Stimulated activated CD8-positive, alpha-beta memory T cell treated with anti-CD3 and anti-CD28 coated beads, Interleukin-4, amount 100 ng/mL, for 1 hour (primary cell): Measurements from ENCODE around the gene TMEM127.
"Not testable (repeated sequence)": the region's sequence is repeated elsewhere in the genome, so short reads cannot be mapped to it uniquely, and the experiment has no call there.

Source experiments
- DNase-seq, 2 donors: peaks; one replicate each; pipeline ENCODE4 v3.0.0-alpha.2; 2020; ENCODE audit warnings: low read depth in 2 of 2, low spot score in 1 of 2

Gene TMEM127

DNA sequence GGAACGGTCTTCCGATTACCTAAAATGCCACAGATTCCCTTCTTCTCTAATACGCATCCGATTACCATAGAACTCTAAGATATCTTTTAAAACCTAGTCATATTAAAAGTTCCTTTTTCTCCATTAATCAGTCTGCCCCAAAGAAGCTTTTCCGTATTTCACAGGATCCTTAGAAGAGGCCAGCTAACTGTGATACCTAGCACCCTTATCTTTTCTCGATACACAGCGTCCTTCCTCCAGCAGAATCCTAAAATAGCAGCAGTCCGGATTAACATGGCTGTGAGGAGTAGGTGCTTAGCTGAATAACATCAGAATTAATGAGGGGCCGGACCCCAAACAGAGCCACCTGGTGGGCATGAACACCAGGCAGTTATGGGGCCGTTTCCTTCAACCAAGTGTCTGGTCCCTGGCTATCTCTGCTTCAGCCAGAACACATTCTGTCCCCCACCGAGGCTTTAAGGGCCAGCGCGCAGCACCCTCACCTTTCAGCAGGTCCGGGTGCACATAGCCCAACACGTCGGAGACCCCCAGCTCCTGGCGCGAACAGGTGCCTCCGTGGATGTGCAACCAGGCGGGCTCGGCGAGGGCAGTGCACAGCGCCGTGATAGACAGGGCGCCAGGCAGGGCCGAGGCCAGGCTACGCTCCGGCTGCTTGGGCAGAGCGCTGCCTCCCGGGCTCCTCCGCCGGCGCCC, 995 bp downstream of the TMEM127 start:
- no peak for DNase-seq

DNA sequence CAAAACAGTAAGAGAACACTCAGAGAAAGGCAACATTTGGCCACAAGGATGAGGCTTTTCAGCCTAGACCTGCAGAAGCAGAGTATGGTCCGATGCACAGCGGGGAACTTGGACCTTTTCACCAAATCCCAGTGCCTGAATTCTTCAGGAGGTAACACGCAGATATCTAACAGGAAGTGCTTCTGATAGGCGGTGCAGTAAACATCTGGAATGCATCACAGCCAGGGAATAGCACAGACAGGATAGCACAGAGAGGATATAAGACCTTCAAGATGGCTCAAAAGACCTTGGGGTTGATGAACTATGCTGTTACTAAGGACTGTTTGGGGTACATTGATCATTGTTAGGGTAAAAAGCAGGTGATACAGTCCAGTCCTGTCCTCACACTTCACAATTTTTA, 1.7 kb downstream of the TMEM127 start:
- DNase-seq, result no peak

DNA sequence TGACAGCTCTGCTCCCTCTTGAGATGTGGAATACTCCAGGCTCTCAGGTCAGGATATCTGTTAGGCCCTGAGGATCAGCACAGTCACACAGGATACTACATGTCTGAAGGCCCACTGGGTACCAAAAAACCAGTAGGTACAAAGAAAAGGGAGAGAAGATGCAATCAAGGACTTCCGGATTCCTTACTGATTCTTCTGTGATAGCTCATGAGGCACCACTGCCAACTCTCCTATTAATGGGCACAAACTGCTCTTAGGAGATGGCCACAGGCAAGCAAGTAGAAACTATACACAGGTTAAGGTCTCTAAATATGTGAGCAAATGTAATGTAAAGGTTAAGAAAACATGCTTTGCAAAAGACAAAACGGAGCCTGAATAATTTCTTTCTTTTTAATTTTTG, 3.5 kb downstream of the TMEM127 start:
- no peak for DNase-seq

DNA sequence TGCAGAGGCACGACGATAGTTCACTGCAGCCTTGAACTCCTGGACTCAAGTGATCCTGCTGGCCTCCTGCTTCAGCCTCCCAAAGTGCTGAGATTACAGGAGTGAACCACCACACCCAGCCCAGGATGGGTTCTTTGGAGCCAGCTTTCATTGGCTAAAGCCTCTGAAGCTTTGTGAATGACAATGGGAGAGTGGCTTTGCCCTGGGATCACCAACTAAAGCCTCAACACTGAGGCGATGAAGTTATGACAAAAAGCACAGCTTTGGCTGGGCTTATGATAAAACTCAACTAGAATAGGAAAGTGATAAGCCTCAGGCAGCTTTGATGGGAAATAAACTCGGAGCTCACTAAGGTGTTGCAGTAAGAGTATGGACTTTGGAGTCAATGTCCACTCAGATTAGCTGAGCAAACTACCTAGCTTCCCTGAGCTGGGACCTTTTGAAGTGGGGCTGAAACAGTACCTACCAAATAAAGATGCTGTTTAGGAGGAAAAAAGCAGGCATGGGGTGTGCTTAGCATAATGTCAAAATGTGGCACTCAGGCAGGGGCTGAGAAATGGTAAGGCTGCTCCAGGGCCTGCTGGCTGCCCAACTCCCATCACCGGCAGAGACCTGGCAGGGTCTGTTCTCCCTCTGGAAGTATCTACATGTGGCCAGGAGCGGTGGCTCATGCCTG, 4.3 kb downstream of the TMEM127 start:
- DNase-seq, result no peak

DNA sequence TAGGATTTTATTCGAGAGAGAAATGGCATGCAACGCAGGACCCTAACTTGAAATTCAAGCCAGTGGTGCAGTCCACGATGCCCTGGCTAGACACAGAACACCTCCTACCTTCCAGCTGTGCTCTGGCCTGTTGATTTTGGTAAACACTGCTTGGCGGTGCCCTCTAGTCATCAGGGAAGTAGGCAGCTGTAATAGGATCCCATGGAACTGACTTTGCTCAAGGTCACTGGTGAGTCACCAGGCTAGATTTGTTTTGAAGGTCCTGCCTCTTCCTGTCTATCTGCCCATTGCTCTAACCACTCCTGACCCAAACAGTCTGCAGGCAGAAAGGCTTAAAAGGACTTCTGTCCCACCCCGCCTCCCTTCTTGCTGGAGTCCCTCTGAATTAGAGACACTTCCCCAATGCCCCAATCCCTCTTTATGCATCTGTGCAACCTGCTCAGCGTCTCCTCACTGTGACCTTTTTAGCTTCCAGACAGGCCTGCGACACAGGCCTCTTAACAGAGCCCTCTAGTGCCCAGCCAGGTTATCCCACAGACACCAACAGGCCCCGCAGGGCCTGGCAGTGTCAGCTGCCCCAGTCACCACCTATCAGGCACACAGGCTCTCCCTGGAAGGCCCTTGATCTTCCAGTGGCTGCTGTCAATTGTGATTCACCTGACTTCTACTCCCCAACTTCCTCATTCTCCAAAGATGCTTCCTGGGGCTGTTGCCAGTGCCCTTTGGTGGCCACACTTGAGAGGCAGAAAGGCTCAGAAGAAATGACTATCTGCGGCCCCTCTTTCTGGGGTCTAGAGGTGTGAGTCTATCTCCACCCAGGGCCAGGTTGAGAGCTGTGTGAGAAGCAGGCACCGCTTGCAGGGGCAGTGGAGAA, 5.2 kb downstream of the TMEM127 start:
- no peak for DNase-seq

DNA sequence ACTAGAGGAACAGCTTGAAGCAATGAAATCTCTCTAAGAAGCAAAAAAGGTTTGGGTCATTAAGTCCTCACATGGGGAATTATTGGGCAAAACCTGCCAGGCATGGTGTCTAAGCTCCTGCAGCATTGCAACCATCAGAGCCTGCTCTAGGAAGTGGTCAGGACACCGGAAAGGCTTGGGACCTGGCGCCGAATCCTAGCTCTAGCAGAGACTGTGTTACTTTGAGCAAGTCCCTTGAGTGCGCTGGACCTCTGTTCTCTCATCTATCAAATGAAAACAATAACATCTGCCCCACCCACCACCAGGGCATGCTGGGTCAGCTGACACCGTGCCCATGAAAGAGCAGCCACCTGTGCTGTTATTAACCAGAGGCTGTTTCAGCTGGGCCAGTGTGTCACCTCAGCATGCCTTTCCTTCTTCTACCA, 6.3 kb downstream of the TMEM127 start:
- DNase-seq, result no peak

DNA sequence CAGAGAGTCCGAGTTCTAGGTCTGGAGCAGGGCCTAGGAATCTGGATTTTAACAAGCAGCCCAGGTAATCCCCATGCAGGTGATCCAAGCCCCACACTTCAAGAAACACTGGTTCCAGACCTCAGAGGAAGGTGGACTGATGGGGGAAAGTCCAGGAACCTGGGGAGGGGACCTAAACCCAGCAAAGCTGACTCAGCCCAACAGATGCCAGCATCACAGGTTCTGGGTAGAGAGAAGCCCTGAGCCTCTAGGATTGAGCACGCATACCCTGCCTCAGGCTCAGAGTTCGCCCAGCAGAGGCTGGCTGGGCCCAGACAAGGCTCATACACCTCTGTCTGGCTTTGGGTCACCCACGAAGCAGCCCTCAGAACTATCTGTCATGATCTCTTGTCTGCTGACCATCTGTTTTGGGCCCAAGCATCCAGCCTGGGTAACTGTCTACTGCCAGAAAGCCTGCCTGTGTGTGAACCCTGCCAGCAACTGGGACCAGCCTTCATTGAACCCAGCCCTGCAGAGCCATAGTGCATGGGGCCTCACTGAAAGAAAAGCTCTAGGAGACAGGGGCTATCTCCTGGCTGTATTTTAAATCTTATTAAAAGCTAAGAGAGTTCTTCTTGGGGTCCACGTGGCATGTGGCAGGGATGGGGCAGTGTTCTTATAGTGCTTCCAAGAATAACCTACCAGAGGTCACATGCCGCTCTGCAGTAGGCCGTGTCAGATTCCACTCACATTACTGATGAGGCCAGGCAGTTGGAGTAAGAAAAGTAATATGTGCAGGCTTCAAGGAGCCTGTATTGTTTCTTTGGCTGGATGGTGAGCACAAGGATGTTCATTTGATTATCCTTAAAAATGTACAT, 7.4 kb downstream of the TMEM127 start:
- DNase-seq, result no peak

DNA sequence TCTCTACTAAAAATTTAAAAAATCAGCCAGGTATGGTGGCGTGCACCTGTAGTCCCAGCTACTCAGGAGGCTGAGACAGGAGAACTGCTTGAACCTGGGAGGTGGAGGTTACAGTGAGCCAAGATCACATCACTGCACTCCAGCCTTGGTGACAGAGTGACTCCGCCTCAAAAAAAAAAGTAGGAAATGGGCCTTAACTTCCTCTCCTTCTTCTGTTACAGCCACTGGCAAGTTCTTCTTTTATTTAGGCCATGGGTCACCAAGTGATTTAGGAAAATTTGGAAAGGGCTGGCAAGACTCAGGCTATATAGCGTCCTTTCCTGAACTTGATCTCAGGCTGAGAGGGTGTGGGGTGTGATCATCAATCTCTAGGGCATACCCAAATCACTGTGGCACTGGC, 8.1 kb downstream of the TMEM127 start:
- DNase-seq, result not testable (repeated sequence)

DNA sequence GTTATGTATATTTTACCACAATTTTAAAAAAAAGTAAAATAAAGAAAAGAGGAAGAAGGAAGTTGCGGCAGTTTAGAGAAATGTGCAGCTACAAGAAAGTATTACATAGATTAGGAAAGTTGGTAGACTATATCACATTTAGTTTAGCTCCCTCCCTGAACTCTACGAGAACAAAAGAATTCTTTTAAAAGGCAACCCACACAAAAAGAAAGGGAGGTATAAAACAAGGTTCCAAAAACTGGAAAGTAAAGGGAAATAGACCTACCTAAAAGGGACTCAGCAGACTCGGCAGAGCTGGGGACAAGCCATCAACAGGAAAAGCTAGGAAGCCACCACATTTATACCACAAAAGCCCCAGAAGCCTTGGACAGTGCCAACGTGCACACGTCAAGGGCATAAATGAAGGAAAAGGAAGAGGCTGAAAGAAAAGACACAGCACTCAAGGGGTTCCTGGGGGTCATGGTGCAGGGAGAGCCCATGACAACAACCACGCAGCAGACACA, 9.1 kb downstream of the TMEM127 start:
- no peak for DNase-seq

DNA sequence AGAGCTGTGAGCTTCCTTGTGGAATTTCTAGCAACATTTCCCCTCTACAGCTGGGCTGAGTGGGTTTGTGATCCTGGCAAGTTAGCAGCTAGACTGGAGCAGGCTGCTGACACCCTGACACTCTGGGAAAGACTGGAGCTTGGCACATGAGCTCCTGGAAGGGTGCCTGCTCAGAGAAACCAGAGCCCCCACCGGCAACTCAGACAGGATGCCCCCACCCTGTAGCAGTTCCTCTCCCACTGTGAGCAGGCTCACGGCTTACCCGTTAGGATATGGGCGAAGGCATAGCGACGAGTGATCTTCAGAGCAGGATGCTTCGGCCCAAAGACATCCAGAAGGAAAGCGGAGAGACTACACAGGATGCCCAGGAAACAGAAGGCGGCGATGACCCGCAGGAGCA, 11.2 kb downstream of the TMEM127 start:
- DNase-seq, result no peak

DNA sequence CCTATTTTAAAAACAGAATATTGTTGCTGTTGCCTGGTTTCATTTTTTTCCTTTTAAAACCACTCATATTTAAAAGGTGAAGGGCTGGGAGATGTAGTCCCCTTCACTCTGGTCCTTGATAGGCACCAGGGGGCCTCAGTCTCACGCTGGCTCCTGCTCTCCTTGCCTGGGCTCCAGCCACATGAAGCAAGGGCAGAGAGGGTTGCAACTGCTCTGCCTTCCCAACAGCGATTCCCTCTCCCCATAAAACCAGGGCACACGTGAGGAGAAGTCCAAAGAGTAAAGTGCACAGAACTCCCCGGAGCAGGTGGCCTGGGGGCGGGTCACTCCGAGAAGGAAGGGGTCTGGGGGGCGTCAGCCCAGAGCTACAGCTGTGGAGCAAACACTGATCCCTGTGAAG, 12.8 kb downstream of the TMEM127 start:
- DNase-seq, result no peak

DNA sequence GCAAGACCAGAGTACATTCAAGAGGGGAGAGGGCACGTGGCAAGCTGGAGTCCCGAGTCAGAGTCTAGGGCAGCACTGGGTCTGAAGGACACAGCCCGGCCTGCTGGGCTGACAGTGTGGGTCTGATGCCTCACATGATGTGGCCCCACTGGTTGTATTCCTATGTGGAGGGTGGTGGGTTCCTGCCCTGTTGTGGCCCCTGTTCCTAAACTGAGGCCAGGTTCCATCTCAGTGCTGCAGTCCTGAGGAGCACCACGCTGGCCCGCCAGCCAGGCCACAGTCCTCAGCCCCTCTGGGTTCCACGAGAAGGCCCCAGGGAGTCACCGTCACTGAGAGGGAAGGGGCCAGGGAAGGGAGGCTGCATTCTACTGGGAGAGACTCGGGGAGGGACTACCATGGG, 13.3 kb downstream of the TMEM127 start:
- no peak for DNase-seq

DNA sequence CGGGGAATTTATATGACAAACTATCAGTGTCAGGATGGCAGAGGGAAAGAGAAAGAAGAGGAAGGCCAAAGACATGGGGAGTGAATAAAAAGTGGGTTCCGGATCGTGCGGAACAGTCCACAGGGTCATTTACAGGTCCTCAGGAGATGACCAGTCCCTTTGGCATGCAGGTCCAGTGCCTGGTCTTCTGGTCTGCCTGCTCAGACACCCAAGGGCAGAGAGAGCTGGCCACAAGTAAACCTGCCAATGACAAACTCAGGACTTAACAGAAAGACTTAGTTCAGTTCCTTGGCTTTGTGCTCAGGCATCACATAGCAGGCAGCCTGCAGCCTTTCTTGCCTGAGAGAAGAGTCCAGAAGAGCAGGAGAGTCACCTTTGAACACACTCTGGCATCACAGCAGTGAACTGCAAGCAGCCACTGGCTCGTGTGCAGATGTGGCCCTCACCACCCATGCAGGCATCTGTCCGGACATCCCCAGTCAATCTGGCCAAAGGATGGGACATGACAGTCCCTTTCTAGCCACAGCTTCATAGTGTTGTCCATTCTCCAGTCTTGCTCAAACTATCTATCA, 14.0 kb downstream of the TMEM127 start:
- DNase-seq, result no peak

DNA sequence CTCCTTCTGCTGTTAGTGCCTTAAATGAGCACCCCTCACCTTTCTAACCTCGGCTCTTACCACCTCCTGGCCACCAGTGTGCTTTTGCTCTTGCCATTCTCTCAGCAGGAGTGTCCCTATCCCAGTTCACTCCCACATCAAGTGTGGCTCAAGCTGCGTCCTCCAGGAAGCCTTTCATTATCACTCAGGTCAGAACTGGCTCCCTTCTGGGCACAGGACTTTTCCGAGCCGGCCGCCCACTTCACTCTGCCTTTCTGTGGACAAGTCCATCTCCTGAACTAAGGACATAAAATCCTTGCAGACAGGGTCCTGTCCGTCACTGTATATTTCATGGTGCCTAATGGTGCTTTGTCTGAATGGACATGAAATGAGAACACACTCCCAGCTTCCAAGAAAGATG, 15.6 kb downstream of the TMEM127 start:
- no peak for DNase-seq

DNA sequence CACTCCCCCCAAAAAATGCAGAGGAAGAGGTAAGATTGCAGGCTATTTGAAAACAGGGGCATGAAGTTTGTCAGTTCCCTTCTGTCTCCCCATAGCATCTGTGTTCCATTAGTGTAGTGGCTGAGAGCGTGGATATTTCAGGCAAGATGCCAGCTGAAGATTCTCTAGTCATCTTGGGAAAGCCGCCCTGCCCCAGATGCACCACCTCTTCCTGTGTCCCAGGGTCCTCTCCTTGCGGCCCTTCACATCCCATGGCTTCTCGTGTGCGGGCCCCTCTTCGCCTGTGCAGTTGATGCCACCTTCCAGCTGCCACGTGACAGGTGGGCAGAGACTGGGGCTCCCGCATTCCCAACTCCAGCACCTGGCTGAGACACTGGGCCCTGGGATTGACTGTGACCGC, 16.1 kb downstream of the TMEM127 start:
- no peak for DNase-seq

DNA sequence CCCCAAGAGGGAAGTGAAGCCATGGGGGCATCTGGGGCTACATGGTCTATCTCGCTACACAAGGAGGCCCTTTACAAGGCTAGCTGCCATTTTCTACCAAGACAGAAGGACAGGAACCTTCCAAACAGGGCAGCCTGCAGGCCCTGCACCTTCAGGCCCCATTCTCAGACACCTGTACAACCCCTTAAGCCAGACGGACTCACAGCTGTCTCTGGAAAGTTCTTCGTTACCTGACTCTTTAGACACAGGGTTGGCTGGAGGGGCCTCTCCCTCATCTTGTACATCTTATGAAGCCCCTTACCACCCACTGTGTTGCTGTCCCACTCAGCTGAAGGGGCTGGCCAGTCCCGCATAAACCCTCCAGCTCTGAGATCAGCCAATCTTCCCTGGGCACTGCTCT, 17.2 kb downstream of the TMEM127 start:
- DNase-seq, result no peak

DNA sequence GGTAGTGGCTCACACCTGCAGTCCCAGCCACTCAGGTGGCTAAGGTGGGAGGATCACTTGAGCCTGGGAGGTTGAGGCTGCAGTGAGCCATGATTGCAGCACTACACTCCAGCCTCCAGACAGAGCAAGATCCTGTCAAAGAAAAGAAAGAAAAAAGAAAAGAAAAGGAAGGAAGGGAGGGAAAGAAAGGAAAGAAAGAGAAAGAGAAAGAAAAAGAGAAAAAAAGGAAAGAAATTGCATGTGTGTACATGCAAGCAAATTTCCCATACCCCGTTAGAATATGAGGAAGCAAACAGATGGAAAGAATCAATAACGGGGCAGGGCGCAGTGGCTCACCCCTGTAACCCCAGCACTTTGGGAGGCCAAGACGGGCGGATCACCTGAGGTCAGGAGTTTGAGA, 17.9 kb downstream of the TMEM127 start:
- no peak for DNase-seq

DNA sequence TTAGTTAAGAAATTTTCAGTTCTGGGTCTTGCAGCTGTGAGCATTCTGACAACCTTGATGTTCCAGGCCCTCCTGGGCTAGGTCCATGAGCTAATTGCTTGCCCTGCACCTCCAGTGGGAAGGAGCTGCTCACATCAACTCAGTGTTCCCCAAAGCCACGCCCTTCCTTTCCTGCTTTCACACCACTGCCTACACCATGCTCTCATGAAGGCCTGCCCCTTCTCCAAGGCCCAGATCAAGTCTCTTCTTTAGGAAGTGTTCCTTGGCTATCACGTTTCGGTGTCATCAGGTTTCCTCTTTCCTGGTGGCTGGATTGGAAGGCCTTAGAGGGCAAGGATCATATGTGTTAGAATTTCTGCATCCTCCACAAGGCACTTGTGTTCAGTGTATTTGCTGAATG, 18.8 kb downstream of the TMEM127 start:
- DNase-seq, result no peak

DNA sequence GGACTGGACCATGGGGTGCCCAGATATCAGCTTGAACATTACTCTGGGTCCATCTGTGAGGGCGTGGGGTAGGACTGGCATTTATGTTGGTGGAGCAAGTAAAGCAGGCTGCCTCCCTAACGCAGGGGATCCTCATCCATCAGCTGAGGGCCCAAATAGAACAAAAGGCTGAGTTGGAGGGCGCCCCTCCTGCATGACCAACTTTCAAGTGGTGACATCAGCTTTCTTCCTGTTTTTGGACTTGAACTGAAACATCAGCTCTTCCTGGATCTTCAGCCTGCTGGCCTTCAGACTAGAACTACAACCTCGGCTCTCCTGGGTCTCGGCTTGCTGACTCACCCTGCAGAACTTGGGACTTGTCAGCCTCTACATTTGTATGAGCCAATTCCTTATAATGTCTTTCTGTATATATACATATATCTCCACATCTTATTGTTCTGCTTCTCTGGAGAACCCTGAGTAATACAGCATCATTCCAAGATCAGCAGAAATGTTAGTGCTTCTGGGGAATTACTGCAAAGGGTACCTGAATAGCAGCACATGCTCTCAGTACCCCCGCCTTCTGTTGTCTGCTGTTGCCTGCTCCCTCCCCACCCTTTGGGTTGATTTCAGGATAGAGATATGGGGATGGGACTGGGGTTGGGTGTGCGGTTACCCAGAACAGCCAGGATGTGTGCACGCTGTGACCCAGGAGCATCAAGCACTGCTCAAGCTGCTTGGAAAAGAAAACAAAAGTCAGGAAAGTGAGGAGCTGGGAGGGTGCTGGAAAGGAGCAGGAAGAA, 20.0 kb downstream of the TMEM127 start:
- DNase-seq, result no peak

DNA sequence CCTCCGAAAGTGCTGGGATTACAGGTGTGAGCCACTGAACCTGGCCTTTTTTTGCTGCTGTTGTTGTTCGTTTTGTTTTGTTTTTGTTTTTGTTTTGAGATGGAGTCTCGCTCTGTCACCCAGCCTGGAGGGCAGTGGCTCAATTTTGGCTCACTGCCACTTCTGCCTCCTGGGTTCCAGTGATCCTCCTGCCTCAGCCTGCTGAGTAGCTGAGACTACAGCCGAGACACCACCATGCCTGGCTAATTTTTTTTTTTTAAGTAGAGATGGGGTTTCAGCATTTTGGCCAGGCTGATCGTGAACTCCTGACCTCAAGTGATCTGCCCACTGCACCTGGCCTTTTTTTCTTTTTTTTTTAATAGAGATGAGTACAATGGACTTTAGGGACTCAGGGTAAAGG, 22.0 kb downstream of the TMEM127 start:
- DNase-seq, result no peak
